Hepatocyte (in vitro differentiated cells): ENCODE data around the gene NOXA1. TPM values are rescaled to one million over a fixed set of nuclear protein-coding genes. Genes with fewer than 3 reads are reported as not detected.

ENCODE experiments used
- DNase-seq: peaks from one replicate; pipeline ENCODE4 v3.0.0-alpha.2; 2016; ENCODE audit warnings: low spot score
- H2AFZ ChIP-seq: fragments of 200-600 bp; sonication (generic); 2 replicates; pipeline ENCODE4 v1.6.0; 2016; ENCODE audit warnings: antibody characterized with exemption, mild to moderate bottlenecking
- H3K27ac ChIP-seq: fragments of 200-600 bp; sonication (generic); 2 replicates; pipeline ENCODE4 v1.5.1; 2016; ENCODE audit warnings: mild to moderate bottlenecking
- H3K27me3 ChIP-seq: fragments of 200-600 bp; sonication (generic); 2 replicates; pipeline ENCODE4 v1.6.1; 2016
- H3K36me3 ChIP-seq: fragments of 200-600 bp; sonication (generic); replicated peaks from 2 replicates; pipeline ENCODE4 v1.5.1; 2016; ENCODE audit warnings: low read depth; ENCODE audit not compliant: insufficient read depth
- H3K4me1 ChIP-seq: fragments of 200-600 bp; sonication (generic); 2 replicates; pipeline ENCODE4 v1.5.1; 2016; ENCODE audit warnings: mild to moderate bottlenecking, moderate library complexity; ENCODE audit not compliant: insufficient read depth
- H3K4me2 ChIP-seq: fragments of 200-600 bp; sonication (generic); 2 replicates; pipeline ENCODE4 v1.6.0; 2016
- H3K4me3 ChIP-seq: fragments of 200-600 bp; sonication (generic); 2 replicates; pipeline ENCODE4 v1.5.1; 2016; ENCODE audit warnings: mild to moderate bottlenecking
- H3K79me2 ChIP-seq: fragments of 200-600 bp; sonication (generic); 2 replicates; pipeline ENCODE4 v1.6.0; 2017; ENCODE audit warnings: mild to moderate bottlenecking
- H3K9me2 ChIP-seq: fragments of 200-600 bp; sonication (generic); replicated peaks from 2 replicates; pipeline ENCODE4 v1.6.0; 2017; ENCODE audit warnings: mild to moderate bottlenecking; ENCODE audit not compliant: insufficient read depth
- H3K9me3 ChIP-seq: fragments of 200-600 bp; sonication (generic); 2 replicates; pipeline ENCODE4 v1.5.1; 2016; ENCODE audit warnings: low read depth, mild to moderate bottlenecking
- H4K20me1 ChIP-seq: fragments of 200-600 bp; sonication (generic); 2 replicates; pipeline ENCODE4 v1.6.0; 2016; ENCODE audit warnings: mild to moderate bottlenecking; ENCODE audit not compliant: insufficient read depth, poor library complexity, severe bottlenecking
- EZH2 ChIP-seq: fragments of 200-600 bp; sonication (generic); IDR thresholded peaks from 2 replicates; pipeline ENCODE4 v1.6.1; 2016; ENCODE audit warnings: antibody characterized with exemption, mild to moderate bottlenecking, borderline replicate concordance
- EZH2phosphoT487 ChIP-seq: fragments of 200-600 bp; sonication (generic); IDR thresholded peaks from one replicate; pipeline ENCODE4 v1.6.1; 2018; ENCODE audit warnings: antibody characterized with exemption, mild to moderate bottlenecking, low read depth, moderate library complexity; ENCODE audit not compliant: unreplicated experiment, severe bottlenecking
- WGBS: methylation state at CpG from one replicate; pipeline ENCODE4 v1.1.6; 2016; ENCODE audit warnings: low lambda C conversion rate; ENCODE audit errors: missing lambda C conversion rate; 5-methylcytosine and 5-hydroxymethylcytosine counted together
- polyA plus RNA-seq: library from polyadenylated mRNA; unstranded; fragments of >200 nt; fragmentation: Nextera tagmentation; extraction: Ambion mirVana; gene quantifications from 2 replicates; pipeline ENCODE4 v1.2.1, GENCODE V29; 2016
- total RNA-seq: library from RNA; depleted of rRNA; stranded (reverse); fragments of >200 nt; gene quantifications from 2 replicates; pipeline ENCODE4 v1.2.3, GENCODE V29; 2014
- TF ChIP-seq, protein P1 (sequence below): fragments of 200-600 bp; sonication (generic); IDR thresholded peaks from 2 replicates; pipeline ENCODE4 v1.5.1; 2016; ENCODE audit warnings: antibody characterized with exemption, mild to moderate bottlenecking; ENCODE audit not compliant: poor library complexity

The NOXA1 gene
- total and polyA plus RNA-seq, 2 experiments from 2014 or later = 7.2 to 12.5 TPM

DNA sequence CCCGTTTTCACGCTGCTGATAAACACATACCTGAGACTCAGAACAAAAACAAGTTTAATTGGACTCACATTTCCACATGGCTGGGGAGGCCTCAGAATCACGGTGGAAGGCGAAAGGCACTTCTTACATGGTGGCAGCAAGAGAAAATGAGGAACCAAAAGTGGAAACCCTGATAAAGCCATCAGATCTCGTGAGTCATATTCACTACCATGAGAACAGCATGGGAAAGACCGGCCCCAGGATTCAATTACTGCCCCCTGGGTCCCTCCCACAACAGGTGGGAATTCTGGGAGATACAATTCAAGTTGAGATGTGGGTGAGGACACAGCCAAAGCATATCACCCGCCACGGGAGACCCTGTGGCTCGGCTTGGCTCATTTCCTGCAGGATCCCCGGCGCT is 20.4 kb upstream of the NOXA1 start:
- no peak for DNase-seq
- Histone ChIP-seq H3K79me2 (peaks cover 3% of the 10 kb centered on the region), H3K27ac (no peak overlapping the region), H4K20me1 (peaks cover 3% of the 10 kb centered on the region), H3K27me3 (no peaks in the 10 kb centered on the region), H3K36me3 (no peaks in the 10 kb centered on the region), H2AFZ (no peak overlapping the region), H3K4me2 (no peak overlapping the region), H3K4me3 (no peak overlapping the region), H3K9me2 (no peaks in the 10 kb centered on the region), H3K9me3 (no peaks in the 10 kb centered on the region), H3K4me1 (peaks cover 7% of the 10 kb centered on the region)
- TF ChIP-seq EZH2phosphoT487 = no peak
- TF ChIP-seq, protein P1, sequence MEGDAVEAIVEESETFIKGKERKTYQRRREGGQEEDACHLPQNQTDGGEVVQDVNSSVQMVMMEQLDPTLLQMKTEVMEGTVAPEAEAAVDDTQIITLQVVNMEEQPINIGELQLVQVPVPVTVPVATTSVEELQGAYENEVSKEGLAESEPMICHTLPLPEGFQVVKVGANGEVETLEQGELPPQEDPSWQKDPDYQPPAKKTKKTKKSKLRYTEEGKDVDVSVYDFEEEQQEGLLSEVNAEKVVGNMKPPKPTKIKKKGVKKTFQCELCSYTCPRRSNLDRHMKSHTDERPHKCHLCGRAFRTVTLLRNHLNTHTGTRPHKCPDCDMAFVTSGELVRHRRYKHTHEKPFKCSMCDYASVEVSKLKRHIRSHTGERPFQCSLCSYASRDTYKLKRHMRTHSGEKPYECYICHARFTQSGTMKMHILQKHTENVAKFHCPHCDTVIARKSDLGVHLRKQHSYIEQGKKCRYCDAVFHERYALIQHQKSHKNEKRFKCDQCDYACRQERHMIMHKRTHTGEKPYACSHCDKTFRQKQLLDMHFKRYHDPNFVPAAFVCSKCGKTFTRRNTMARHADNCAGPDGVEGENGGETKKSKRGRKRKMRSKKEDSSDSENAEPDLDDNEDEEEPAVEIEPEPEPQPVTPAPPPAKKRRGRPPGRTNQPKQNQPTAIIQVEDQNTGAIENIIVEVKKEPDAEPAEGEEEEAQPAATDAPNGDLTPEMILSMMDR = no peak
- no peak for TF ChIP-seq EZH2
- 94% methylated on average over 11 of the region's 11 CpGs for whole genome bisulfite sequencing

DNA sequence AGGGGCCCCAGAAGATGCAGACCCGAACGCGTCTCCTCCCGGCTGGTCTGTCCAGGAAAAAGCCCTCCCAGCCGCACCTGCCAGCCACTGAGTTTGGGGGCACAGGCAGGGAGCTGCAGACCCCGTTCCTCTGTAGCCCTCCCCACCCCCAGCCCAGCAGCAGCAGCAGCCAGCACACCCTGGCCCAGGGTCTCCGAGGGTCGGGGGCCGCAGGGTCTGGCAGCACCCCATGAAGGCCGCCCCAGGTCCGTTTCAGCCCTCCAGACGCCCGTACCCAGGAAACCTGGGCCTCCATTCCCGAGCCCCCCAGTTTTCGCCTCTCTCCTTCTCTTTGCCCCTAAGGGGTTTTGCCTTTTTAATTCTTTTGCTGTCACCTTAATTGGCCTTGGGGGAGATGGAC is 19.9 kb upstream of the NOXA1 start:
- Histone ChIP-seq H3K4me1 (peaks cover 7% of the 10 kb centered on the region), H3K27me3 (no peaks in the 10 kb centered on the region), H3K79me2 (peaks cover 3% of the 10 kb centered on the region), H3K9me3 (no peaks in the 10 kb centered on the region), H3K27ac (no peak overlapping the region), H4K20me1 (peaks cover 3% of the 10 kb centered on the region), H3K4me2 (no peak overlapping the region), H2AFZ (no peak overlapping the region), H3K4me3 (no peak overlapping the region), H3K36me3 (no peaks in the 10 kb centered on the region), H3K9me2 (no peaks in the 10 kb centered on the region)
- TF ChIP-seq EZH2 (no peak), EZH2phosphoT487 (no peak)
- TF ChIP-seq, protein P1 = no peak
- WGBS = 98% methylated on average over 15 of the region's 15 CpGs
- DNase-seq = no peak

DNA sequence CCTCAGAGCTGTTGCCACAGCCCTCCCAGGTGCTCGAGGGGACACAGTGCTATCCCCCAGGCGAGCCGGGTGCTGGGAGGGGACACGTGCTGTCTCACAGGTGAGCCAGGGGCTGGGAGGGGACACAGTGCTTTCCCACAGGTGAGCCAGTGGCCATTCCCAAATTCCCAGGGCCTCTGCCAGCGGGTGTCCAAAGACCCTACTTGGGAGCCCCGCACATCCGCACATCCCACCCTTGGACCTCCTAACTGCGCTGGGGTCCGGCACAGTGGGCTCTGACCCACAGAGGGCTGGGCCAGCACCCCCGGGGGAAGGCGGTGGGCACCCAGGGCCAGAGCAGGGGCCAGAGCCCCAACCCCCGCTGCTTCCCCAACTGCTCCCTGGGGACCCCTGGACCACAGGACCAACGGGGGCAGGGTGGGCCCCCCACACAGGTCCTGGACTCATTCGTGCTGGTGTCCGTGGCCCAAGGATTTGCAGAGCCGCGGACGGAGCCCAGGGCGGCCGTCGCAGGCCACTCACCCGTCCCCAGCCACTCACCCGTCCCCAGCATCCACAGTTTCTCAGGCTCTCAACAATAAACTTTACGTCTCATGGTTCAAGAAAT is 18.1 kb upstream of the NOXA1 start:
- peaks cover 3% of the 10 kb centered on the region for H4K20me1 ChIP-seq
- H3K36me3 ChIP-seq = no peaks in the 10 kb centered on the region
- H3K4me1 ChIP-seq = peaks cover 7% of the 10 kb centered on the region
- no peak overlapping the region for H3K27ac ChIP-seq
- H3K4me2 ChIP-seq = no peak overlapping the region
- H3K4me3 ChIP-seq = no peak overlapping the region
- H3K9me3 ChIP-seq = no peaks in the 10 kb centered on the region
- no peak for DNase-seq
- TF ChIP-seq EZH2phosphoT487 (no peak), EZH2 (no peak)
- TF ChIP-seq, protein P1 = no peak
- peaks cover 3% of the 10 kb centered on the region for H3K79me2 ChIP-seq
- no peaks in the 10 kb centered on the region for H3K9me2 ChIP-seq
- no peak overlapping the region for H2AFZ ChIP-seq
- H3K27me3 ChIP-seq = no peaks in the 10 kb centered on the region
- WGBS = 93% methylated on average over 24 of the region's 24 CpGs
